DOHH2 (cell line): ENCODE measurements around the gene FBXO42.
A peak's percentile ranks its signal among the peaks of the same experiment; 100 is the strongest.

Experiments
- H3F3A ChIP-seq: fragments of 200-600 bp; sonication (generic), shearing (Covaris generic); 2 replicates; pipeline ENCODE4 v1.6.0; 2016; ENCODE audit warnings: antibody characterized with exemption, mild to moderate bottlenecking; ENCODE audit not compliant: control insufficient read depth, insufficient read depth
- H3K27ac ChIP-seq: fragments of 200-600 bp; sonication (generic); 2 replicates; pipeline ENCODE4 v1.5.1; 2014; ENCODE audit warnings: low read depth, mild to moderate bottlenecking, low read length, moderate library complexity
- H3K27me3 ChIP-seq: fragments of 200-600 bp; sonication (generic); 2 replicates; pipeline ENCODE4 v1.6.1; 2014; ENCODE audit warnings: mild to moderate bottlenecking, low read length, mixed read lengths; ENCODE audit not compliant: control insufficient read depth
- H3K36me3 ChIP-seq: fragments of 200-600 bp; sonication (generic); 2 replicates; pipeline ENCODE4 v1.6.1; 2014; ENCODE audit warnings: mild to moderate bottlenecking, low read length, moderate library complexity, mixed read lengths; ENCODE audit not compliant: control insufficient read depth
- H3K4me1 ChIP-seq: fragments of 200-600 bp; sonication (generic); 2 replicates; pipeline ENCODE4 v1.6.1; 2014; ENCODE audit warnings: mild to moderate bottlenecking, low read length, mixed read lengths; ENCODE audit not compliant: control insufficient read depth
- H3K4me2 ChIP-seq: fragments of 200-600 bp; sonication (generic); 2 replicates; pipeline ENCODE4 v1.6.0; 2014; ENCODE audit warnings: mild to moderate bottlenecking, low read length, moderate library complexity
- H3K4me3 ChIP-seq: fragments of 200-600 bp; sonication (generic); 2 replicates; pipeline ENCODE4 v1.5.1; 2014; ENCODE audit warnings: mild to moderate bottlenecking, low read length, mixed read lengths
- H3K79me2 ChIP-seq: fragments of 200-600 bp; sonication (generic); 2 replicates; pipeline ENCODE4 v1.6.1; 2014; ENCODE audit warnings: mild to moderate bottlenecking, low read length, mixed read lengths; ENCODE audit not compliant: control insufficient read depth
- H3K9me2 ChIP-seq: fragments of 200-600 bp; sonication (generic); replicated peaks from 2 replicates; pipeline ENCODE4 v1.6.1; 2014; ENCODE audit warnings: mild to moderate bottlenecking, low read length, mixed read lengths; ENCODE audit not compliant: control insufficient read depth
- H3K9me3 ChIP-seq: fragments of 200-600 bp; sonication (generic); 2 replicates; pipeline ENCODE4 v1.6.1; 2014; ENCODE audit warnings: antibody characterized with exemption, low read length, mixed read lengths; ENCODE audit not compliant: control insufficient read depth, insufficient read depth
- H4K20me1 ChIP-seq: fragments of 200-600 bp; sonication (generic); 2 replicates; pipeline ENCODE4 v1.6.0; 2014; ENCODE audit warnings: low read depth, mild to moderate bottlenecking, antibody characterized with exemption, low read length, moderate library complexity; ENCODE audit not compliant: control insufficient read depth, insufficient read depth
- CTCF ChIP-seq: fragments of 200-600 bp; sonication (generic); IDR thresholded peaks from one replicate; pipeline ENCODE4 v1.5.1; 2014; ENCODE audit warnings: antibody characterized with exemption, mild to moderate bottlenecking, low read depth, low read length; ENCODE audit not compliant: poor library complexity, severe bottlenecking
- EZH2phosphoT487 ChIP-seq: fragments of 200-600 bp; sonication (generic); IDR thresholded peaks from 2 replicates; pipeline ENCODE4 v1.6.1; 2017; ENCODE audit warnings: borderline replicate concordance, mild to moderate bottlenecking, antibody characterized with exemption, low read length, moderate library complexity, mixed read lengths

Gene FBXO42

GRCh38 chr1:16207318-16208269 is 144.7 kb downstream of the FBXO42 start:
- Histone ChIP-seq H3K27ac (no peak overlapping the region), H3F3A (no peaks in the 10 kb centered on the region), H3K4me2 (peak overlapping the region; percentile 63), H3K9me2 (no peaks in the 10 kb centered on the region), H3K79me2 (no peaks in the 10 kb centered on the region), H4K20me1 (no peaks in the 10 kb centered on the region), H3K36me3 (no peaks in the 10 kb centered on the region), H3K4me3 (peak overlapping the region; percentile 71), H3K27me3 (peaks cover 18% of the 10 kb centered on the region), H3K9me3 (no peaks in the 10 kb centered on the region), H3K4me1 (peaks cover 11% of the 10 kb centered on the region)
- TF ChIP-seq EZH2phosphoT487 = no peak
- no peak for TF ChIP-seq CTCF

DNA sequence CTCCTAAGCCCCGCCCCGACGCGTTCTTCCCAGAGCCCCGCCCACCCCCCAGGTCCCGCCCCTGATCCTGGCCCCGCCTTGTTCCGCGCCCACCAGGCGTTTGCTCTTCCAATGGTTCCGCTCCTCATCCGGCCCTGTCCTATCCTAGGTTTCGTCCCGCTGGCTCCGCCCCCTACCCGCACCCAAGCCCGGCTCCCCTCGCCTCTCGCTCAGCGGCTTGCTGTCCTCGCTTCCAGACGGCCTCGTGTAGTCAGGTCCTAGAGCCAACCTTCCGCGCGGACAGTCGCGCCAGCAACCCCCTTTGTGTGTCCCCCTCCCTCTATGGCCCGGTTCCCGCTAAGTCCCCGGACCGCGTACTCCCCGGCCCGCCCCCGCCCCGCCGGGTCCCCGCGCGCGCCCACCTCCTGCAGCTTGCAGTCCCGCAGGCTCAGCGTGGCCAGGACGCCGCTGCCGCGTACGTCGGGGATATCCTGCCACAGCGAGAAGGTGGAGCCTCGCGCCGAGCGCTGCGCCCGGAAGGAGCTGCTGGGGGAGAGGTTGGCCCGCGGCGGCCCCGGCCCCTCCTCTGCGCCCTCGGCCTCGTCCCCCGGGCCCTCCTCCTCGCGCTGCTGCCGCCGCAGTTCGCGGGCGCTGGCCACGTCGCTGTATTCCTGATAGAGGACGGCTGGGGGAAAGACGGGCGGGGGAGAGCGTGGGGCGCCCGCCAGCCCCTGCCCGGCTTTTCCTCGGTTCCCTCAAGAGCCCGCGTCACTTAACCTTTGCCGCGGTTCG is 145.5 kb downstream of the FBXO42 start:
- no peaks in the 10 kb centered on the region for H3F3A ChIP-seq

DNA sequence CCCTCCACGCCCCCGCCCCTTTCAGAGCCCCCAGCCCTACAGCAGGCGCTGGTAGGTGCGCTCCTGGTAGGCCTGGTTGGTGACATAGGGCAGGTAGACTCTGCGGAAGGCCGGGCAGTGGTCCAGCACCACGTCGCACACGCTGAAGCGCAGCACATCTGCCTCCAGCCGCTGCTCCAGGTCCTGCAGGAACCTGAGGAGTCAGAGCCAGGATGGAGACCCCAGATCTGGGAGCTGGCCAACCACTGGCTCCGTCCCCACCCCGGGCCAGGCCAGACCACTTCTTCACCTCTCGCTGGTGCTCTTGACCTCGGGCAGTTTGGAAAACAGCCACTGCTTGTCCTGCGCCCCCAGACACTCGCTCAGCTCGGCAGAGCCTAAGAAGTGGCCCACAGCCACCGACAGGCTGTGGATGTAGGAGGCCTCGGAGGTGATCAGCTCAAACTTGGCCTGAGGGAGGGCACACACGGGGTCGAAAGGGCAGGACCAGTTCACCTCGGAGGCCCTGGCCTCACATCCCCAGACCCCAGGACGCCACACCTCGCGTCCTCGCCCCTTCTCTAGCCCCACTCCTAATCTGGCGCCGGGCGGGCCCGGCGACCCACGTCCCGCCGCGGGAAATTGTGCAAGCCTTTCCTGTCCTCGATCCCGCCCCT is 146.3 kb downstream of the FBXO42 start:
- Histone ChIP-seq H3K27me3 (0 out of 2 replicates have a peak, but pooled peaks cover 6% of the 10 kb centered on the region), H3K36me3 (no peaks in the 10 kb centered on the region), H3K79me2 (no peaks in the 10 kb centered on the region), H3F3A (no peaks in the 10 kb centered on the region), H3K4me1 (peaks cover 11% of the 10 kb centered on the region), H3K9me3 (no peaks in the 10 kb centered on the region), H3K9me2 (no peaks in the 10 kb centered on the region), H4K20me1 (no peaks in the 10 kb centered on the region), H3K27ac (no peak overlapping the region), H3K4me3 (peak overlapping the region; percentile 69), H3K4me2 (peak overlapping the region; percentile 63)
- TF ChIP-seq CTCF = no peak
- TF ChIP-seq EZH2phosphoT487 = no peak

More for the DNA sequence above, 145.5 kb downstream of the FBXO42 start:
- peaks cover 10% of the 10 kb centered on the region; the same call in 1 of the 2 replicates for H3K27me3 ChIP-seq
- H3K9me2 ChIP-seq = no peaks in the 10 kb centered on the region
- TF ChIP-seq EZH2phosphoT487 = no peak
- TF ChIP-seq CTCF = no peak
- H4K20me1 ChIP-seq = no peaks in the 10 kb centered on the region
- no peaks in the 10 kb centered on the region for H3K36me3 ChIP-seq
- H3K4me3 ChIP-seq = peak overlapping the region; percentile 71
- no peaks in the 10 kb centered on the region for H3K9me3 ChIP-seq
- H3K4me1 ChIP-seq = peaks cover 11% of the 10 kb centered on the region
- no peaks in the 10 kb centered on the region for H3K79me2 ChIP-seq
- peak overlapping the region; percentile 48 for H3K27ac ChIP-seq
- peak overlapping the region; percentile 63 for H3K4me2 ChIP-seq
